GM21717 (cell line): ENCODE data around the gene GABRG1.

ENCODE experiments used
- ATAC-seq: cut with Tn5 transposase; IDR thresholded peaks from one replicate; pipeline ENCODE4 v1.9.1; 2021; ENCODE audit warnings: mild to moderate bottlenecking, moderate library complexity; ENCODE audit not compliant: unreplicated experiment

The GABRG1 gene

GRCh38 chr4:46123913-46124755 lies at the start of gene GABRG1:
GABRG1 (minus strand) TSS chr4:46124054; CDS start chr4:46123913, 141 bp downstream.
- ATAC-seq: no peak

GRCh38 chr4:46146993-46147392 lies 23.1 kb upstream of the GABRG1 start:
- no peak for ATAC-seq

- ATAC-seq: no peak
Observed at GRCh38 chr4:46131498-46132057, 7.7 kb upstream of the GABRG1 start.

- ATAC-seq: no peak
Observed at GRCh38 chr4:46124773-46125413, 1.0 kb upstream of the GABRG1 start.

- ATAC-seq: no peak
Observed at GRCh38 chr4:46081674-46082073, 42.2 kb downstream of the GABRG1 start.

GRCh38 chr4:46081248-46081647 lies 42.6 kb downstream of the GABRG1 start:
- ATAC-seq: no peak

GRCh38 chr4:46073778-46074177 lies 50.1 kb downstream of the GABRG1 start:
- ATAC-seq: no peak

GRCh38 chr4:46051392-46051791 lies 72.5 kb downstream of the GABRG1 start:
- ATAC-seq: no peak

- ATAC-seq: no peak
Observed at GRCh38 chr4:46032056-46032455, 91.8 kb downstream of the GABRG1 start.

- no peak for ATAC-seq
Observed at GRCh38 chr4:46016306-46016705, 107.5 kb downstream of the GABRG1 start.

GRCh38 chr4:45992728-45993127 lies 131.1 kb downstream of the GABRG1 start:
- no peak for ATAC-seq

GRCh38 chr4:45989775-45990174 lies 134.1 kb downstream of the GABRG1 start:
- no peak for ATAC-seq

GRCh38 chr4:45987858-45988257 lies 136.0 kb downstream of the GABRG1 start:
- ATAC-seq: no peak
